CD4-positive, alpha-beta T cell treated with Interleukin-6 at 100 ng/mL for 8 hours (primary cell): ENCODE measurements around the gene RXYLT1.
A peak's percentile ranks its signal among the peaks of the same experiment; 100 is the strongest.
"Not testable (repeated sequence)": the region's sequence is repeated elsewhere in the genome, so short reads cannot be mapped to it uniquely, and the experiment has no call there.

ENCODE experiments used
- DNase-seq: peaks from one replicate; pipeline ENCODE4 v3.0.0-alpha.2; 2020; ENCODE audit warnings: mixed read lengths, low spot score

The RXYLT1 gene

GRCh38 chr12:63779498-63780481 is at the start of gene RXYLT1:
Gene RXYLT1, plus strand, starts transcription at chr12:63779909. Its CDS starts 52 bp downstream, at chr12:63779961.
- DNase-seq, result peak; percentile 87

- DNase-seq, result not testable (repeated sequence)
Observed at GRCh38 chr12:63732779-63733178, 46.9 kb upstream of the RXYLT1 start.

DNA sequence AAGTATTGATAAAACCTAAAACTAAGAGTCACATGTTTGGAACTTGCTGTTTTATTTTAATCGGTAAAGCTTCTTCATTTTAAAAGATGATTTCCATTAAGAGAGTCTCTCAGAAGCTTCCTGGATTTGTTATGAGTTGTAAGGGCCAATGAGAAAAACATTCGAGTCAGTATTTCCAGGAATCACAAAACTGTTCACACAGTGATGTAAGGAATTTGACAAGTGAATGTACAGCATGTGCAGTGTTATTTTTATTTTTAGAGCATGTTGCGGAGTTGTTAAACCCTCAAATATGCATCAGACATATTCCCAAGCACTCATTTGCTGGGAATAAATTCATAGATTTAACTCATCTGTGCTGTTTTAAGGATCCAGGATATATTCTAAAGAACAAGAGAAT is 46.1 kb upstream of the RXYLT1 start:
- not testable (repeated sequence) for DNase-seq

DNA sequence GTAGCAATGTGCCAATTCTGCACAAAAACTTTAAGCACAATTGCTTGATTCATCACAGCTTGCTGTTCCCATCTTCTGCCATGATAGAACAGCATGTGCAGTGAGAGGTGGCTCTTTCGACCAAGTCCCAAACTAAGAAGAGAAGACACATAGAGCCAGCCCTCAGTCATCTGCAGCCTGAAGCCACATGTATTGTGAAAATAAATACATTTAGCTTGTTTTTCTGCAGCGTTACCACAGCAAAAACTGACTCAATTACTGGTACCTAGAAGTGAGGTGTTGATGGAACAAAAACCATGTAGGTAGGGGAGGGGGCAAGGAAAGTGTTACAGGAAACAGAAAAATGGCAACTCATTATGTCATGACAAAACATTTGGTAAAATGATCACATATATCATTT is 39.2 kb upstream of the RXYLT1 start:
- not testable (repeated sequence) for DNase-seq

- DNase-seq, result not testable (repeated sequence)
Observed at GRCh38 chr12:63741431-63741830, 38.3 kb upstream of the RXYLT1 start.

- not testable (repeated sequence) for DNase-seq
Observed at GRCh38 chr12:63744110-63744509, 35.6 kb upstream of the RXYLT1 start.

DNA sequence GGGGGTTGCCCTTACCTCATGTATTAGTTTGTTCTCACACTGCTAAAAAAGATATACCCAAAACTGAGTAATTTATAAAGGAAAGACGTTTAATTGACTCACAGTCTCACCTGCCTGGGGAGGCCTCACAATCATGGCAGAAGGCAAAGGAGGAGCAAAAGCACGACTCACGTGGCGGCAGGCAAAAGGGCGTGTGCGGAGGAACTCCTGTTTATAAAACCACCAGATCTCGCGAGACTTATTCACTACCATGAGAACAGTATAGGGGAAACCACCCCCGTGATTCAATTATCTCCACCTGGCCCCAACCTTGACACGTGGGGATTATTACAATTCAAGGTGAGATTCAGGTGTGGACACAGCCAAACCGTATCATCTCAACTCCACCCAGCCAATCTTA is 33.2 kb upstream of the RXYLT1 start:
- DNase-seq, result not testable (repeated sequence)

GRCh38 chr12:63747136-63747535 is 32.6 kb upstream of the RXYLT1 start:
- not testable (repeated sequence) for DNase-seq

- DNase-seq, result no peak
Observed at GRCh38 chr12:63747553-63747952, 32.2 kb upstream of the RXYLT1 start.

DNA sequence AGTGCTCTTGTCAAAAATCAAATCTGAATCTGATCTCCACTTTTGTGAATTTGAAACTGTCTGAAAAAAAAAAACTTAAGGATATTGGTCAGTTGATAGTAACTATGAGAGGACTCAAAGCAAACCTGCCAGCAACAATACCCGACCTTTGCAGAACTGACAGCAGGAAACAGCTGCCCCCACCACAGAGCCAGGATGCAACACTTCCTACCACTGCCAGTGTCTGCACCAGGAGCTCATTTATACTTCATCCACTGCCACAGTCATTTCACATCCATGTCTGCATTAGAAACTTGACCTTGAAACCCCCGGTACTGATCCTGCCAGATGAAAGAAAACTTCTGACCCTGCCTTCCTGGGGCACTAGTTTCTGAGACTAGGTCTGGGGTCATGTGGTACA is 27.4 kb upstream of the RXYLT1 start:
- no peak for DNase-seq

GRCh38 chr12:63752841-63753240 is 26.9 kb upstream of the RXYLT1 start:
- no peak for DNase-seq

DNA sequence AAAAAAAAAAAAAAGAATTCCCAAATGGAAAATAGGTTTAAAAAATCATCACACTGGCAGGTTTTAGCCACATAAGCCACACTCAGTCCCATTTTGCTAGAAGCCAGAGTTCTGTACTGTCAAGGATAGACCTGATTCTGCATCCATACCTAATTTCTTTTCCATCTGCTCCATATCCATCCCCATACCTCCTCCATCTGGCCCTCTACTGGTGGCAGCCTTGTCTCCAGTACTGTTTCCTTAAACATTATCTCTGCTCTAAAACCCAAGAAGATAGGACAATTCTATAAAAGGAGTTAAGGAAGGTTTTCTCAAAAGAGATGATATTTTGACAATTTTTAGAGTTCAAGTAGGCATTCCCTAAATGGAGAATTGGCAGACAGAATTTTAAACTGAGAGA is 26.0 kb upstream of the RXYLT1 start:
- no peak for DNase-seq

- no peak for DNase-seq
Observed at GRCh38 chr12:63764481-63764880, 15.2 kb upstream of the RXYLT1 start.

GRCh38 chr12:63766498-63766897 is 13.2 kb upstream of the RXYLT1 start:
- no peak for DNase-seq

GRCh38 chr12:63770375-63770774 is 9.3 kb upstream of the RXYLT1 start:
- no peak for DNase-seq

- no peak for DNase-seq
Observed at GRCh38 chr12:63777340-63777739, 2.4 kb upstream of the RXYLT1 start.

GRCh38 chr12:63782466-63782865 is 2.8 kb downstream of the RXYLT1 start:
- no peak for DNase-seq

GRCh38 chr12:63787306-63787705 is 7.6 kb downstream of the RXYLT1 start:
- no peak for DNase-seq

- no peak for DNase-seq
Observed at GRCh38 chr12:63790608-63790945, 10.9 kb downstream of the RXYLT1 start.

DNA sequence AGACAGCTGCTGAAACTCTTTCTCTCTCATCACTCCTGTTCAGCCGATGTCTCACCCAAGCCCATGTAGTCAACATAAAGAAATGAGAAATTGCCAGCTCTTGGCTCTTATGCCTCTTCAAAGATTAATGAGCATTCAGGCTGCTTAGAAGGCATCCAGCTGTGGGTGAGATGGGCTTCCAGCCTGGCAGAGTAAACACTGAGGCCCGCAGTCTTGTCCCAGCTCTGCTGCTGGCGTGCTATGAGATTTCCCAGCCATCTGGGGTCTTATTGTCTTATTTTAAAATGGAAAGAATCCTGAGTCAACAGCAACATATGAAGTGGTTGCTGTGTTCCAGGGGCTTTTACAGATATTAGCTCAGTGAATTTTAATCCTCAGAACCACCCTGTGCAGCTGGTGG is 12.6 kb downstream of the RXYLT1 start:
- DNase-seq, result no peak

DNA sequence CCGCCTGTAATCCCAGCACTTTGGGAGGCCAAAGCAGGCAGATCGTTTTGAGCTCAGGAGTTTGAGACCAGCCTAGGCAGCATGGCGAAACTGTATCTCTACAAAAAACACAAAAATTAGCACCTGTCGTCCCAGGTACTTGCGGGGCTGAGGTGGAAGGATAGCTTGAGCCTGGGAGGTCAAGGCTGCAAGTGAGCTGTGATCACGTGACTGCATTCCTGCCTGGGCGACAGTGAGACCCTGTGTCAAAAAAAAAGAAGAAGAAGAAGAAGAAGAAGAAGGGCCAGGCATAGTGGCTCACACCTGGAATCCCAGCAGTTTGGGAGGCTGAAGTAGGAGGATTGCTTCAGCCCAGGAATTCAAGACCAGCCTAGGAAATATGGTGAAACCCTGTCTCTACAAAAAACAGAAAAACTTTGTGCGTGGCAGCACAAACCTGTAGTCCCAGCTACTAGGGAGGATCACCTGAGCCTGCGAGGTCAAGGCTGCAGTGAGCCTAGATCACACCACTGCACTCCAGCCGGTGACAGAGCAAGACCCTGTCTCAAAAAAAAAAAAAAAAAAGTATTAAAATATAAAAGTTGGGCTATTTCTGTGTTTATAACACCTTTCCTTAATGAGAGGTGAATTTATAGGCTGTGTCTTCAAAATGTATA is 15.5 kb downstream of the RXYLT1 start:
- DNase-seq, result no peak

DNA sequence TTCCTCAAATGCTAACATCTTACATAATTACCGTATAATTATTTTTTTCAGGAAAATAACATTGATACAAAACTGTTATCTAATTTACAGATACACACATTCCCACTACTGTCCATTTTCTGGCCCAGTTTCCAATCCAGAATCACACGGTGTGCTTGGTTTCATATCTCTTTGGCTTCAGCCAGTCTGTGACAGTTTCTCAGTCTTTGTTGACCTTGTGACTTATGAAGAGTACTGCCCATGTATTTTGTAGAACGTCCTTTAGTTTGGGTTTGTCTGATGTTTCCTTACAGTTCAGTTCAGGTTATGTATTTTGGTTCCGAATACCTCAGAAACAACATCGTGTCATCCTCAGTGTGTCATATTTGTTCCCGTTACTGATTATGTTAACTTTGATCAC is 16.2 kb downstream of the RXYLT1 start:
- no peak for DNase-seq

GRCh38 chr12:63802012-63802608 is 22.4 kb downstream of the RXYLT1 start:
- DNase-seq, result no peak
